HG03095 (cell line): ENCODE data around the gene CNTD1.
"Not testable (repeated sequence)": the region's sequence is repeated elsewhere in the genome, so short reads cannot be mapped to it uniquely, and the experiment has no call there.

Experiments
- ATAC-seq: cut with Tn5 transposase; IDR thresholded peaks from one replicate; pipeline ENCODE4 v1.9.1; 2021; ENCODE audit warnings: moderate library complexity; ENCODE audit not compliant: unreplicated experiment

CNTD1 gene

DNA sequence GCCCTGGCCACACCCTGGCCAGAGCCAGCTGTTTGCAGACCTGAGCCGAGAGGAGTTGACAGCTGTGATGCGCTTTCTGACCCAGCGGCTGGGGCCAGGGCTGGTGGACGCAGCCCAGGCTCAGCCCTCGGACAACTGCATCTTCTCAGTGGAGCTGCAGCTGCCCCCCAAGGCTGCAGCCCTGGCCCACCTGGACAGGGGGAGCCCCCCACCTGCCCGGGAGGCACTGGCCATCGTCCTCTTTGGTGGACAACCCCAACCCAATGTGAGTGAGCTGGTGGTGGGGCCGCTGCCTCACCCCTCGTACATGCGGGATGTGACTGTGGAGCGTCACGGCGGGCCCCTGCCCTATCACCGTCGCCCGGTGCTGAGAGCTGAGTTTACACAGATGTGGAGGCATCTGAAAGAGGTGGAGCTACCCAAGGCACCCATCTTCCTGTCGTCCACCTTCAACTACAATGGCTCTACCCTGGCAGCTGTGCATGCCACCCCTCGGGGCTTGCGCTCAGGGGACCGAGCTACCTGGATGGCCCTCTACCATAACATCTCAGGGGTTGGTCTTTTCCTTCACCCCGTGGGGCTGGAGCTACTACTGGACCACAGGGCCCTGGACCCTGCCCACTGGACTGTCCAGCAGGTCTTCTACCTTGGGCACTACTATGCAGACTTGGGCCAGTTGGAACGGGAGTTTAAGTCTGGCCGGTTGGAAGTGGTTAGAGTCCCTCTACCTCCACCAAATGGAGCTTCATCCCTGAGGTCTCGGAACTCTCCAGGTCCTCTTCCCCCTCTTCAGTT is 46.3 kb downstream of the CNTD1 start:
- ATAC-seq: no peak

DNA sequence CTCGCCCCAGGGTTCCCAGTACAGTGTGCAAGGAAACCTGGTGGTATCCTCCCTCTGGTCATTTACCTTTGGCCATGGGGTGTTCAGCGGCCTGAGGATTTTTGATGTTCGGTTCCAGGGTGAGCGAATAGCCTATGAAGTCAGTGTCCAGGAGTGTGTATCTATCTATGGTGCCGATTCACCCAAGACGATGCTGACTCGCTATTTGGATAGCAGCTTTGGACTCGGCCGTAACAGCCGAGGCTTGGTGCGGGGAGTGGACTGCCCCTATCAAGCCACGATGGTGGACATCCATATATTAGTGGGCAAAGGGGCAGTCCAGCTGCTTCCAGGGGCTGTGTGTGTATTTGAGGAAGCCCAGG is 46.9 kb downstream of the CNTD1 start:
- ATAC-seq: no peak

DNA sequence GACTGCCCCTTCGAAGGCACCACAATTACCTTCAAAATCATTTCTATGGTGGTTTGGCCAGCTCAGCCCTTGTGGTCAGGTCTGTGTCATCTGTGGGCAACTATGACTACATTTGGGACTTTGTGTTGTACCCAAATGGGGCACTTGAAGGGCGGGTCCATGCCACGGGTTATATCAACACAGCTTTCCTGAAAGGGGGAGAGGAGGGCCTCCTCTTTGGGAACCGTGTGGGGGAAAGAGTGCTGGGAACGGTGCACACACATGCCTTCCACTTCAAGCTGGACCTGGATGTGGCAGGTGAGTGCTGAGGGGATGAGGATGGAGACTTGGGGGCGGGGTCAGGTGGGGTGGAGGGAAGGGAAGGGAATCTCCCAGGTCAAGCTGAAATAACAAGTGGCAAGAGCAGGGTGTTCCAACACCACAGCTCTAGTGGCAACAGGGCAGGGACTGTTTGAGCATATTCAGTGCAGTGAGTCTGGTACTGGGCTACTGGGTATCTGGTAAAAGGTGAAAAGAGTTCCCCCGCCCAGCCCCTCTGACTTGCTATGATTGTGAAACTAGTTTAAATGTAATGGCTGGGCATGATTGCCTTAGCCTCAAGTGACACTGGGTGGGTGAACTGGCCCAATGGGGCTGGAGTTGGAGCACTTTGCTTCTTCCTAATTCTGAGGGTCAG is 47.4 kb downstream of the CNTD1 start:
- no peak for ATAC-seq

DNA sequence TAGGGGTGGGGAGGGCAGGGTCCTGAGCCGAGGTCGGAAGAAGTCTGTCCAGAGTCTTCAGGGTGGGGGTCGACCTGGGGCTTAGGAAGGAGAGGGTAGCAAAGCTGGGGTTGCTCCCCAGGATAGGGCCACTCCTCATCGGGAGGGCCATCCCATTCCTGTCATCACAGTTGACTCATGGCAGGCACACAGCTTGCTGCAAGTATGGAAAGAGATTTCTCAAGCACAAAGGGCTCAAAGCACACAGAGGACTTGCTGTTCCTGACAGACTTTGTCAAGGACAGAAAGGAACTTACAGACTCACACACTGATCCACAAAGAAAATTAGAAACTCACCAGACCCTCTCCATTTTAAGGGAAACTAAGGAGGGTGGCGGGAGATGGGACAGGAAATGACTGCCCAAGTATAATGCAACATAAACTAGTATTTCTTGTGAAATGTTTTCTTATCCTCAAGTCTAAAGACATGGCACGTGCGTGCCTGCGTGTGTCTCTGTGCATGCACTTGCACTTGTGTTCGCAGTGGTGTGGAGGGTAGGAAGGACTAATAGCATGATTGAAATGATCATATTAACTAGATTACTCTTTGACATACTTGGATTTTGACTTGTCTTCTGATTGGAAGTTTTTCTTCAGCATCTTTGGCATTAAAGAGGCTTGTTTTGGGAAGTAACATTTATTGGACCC is 48.1 kb downstream of the CNTD1 start:
- no peak for ATAC-seq

DNA sequence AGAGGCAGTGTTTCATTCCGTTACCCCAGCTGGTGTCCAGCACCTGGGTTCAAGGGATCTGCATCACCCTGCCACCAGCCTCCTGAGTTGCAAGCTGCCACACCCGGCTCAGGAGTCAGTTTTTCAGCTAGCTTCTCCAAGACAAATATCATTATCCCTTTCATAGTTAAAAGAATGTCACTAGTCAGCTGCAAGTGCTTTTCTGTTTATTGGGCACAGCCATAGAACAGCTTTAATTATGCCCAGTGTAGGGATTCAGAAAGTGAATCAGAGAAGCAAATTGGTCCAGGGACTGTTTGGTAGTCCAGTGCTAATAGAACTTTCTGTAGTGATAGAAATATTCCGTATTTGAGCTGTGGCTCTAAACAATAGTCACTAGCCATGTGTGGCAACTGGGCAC is 49.4 kb downstream of the CNTD1 start:
- no peak for ATAC-seq

DNA sequence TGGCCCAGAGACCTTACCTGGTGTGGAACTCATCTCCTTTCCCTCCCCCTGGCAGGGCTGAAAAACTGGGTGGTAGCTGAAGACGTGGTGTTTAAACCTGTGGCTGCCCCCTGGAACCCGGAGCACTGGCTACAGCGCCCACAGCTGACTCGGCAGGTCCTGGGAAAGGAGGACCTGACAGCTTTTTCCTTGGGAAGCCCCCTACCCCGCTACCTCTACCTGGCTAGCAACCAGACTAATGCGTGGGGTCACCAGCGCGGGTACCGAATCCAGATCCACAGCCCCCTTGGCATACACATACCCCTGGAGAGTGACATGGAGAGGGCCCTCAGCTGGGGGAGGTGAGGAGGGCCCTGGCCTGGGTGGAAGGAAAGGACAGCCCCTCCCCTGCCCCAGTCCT is 50.4 kb downstream of the CNTD1 start:
- ATAC-seq: no peak

DNA sequence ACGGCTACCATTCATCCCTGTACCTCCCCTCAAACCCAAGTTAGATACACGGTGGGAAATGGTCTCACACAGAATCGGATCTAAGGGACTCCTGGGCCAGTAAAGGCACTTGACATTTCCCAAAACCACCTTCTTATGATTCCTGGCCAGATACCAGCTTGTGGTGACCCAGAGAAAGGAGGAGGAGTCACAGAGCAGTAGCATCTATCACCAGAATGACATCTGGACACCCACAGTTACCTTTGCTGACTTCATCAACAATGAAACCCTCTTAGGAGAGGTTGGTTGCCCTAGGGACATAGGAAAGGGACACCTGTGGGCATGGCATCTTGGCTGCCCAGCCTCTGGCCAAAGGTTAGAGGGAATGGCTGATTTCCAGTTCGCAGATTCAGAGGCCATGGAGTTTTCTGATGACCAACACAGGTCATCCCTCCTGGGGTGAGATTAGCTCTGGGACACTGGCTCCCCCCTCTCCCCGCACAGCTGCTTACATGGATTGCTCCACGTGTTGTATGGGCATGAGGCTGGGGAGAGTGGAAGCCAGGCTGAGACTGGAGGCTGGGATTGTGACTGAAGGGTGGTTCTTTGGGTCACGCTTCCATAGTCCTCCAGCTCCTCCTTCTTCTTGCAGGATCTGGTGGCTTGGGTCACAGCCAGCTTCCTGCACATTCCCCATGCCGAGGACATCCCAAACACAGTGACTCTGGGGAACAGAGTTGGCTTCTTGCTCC is 51.0 kb downstream of the CNTD1 start:
- ATAC-seq: no peak

DNA sequence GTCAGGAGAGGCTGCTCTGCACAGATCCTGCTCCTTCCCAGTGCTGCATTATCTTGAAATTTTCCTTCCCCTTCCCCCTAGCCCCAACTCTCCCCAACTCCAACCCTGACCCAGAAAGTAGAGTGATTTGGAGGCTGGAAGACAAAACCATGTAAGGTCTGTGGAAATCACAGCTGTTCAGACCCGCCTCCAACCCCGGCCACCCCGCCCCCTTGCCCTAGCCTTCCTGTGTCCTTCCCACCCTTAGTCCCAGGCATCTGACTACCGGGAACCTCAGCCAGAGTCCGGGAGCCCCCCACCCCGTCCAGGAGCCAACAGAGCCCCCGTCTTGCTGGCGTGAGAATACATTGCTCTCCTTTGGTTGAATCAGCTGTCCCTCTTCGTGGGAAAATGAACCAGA is 52.3 kb downstream of the CNTD1 start, which contains the start of gene AOC3:
TSS of gene AOC3 (plus strand) at position 246 of the 400 bp plus-strand sequence. CDS start at position 391, 145 bp downstream.
- ATAC-seq: no peak

DNA sequence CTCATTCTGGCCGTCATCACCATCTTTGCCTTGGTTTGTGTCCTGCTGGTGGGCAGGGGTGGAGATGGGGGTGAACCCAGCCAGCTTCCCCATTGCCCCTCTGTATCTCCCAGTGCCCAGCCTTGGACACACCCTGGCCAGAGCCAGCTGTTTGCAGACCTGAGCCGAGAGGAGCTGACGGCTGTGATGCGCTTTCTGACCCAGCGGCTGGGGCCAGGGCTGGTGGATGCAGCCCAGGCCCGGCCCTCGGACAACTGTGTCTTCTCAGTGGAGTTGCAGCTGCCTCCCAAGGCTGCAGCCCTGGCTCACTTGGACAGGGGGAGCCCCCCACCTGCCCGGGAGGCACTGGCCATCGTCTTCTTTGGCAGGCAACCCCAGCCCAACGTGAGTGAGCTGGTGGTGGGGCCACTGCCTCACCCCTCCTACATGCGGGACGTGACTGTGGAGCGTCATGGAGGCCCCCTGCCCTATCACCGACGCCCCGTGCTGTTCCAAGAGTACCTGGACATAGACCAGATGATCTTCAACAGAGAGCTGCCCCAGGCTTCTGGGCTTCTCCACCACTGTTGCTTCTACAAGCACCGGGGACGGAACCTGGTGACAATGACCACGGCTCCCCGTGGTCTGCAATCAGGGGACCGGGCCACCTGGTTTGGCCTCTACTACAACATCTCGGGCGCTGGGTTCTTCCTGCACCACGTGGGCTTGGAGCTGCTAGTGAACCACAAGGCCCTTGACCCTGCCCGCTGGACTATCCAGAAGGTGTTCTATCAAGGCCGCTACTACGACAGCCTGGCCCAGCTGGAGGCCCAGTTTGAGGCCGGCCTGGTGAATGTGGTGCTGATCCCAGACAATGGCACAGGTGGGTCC is 52.9 kb downstream of the CNTD1 start:
- not testable (repeated sequence) for ATAC-seq

DNA sequence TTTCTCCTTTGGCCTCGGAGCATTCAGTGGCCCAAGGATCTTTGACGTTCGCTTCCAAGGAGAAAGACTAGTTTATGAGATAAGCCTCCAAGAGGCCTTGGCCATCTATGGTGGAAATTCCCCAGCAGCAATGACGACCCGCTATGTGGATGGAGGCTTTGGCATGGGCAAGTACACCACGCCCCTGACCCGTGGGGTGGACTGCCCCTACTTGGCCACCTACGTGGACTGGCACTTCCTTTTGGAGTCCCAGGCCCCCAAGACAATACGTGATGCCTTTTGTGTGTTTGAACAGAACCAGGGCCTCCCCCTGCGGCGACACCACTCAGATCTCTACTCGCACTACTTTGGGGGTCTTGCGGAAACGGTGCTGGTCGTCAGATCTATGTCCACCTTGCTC is 53.7 kb downstream of the CNTD1 start:
- ATAC-seq: no peak

DNA sequence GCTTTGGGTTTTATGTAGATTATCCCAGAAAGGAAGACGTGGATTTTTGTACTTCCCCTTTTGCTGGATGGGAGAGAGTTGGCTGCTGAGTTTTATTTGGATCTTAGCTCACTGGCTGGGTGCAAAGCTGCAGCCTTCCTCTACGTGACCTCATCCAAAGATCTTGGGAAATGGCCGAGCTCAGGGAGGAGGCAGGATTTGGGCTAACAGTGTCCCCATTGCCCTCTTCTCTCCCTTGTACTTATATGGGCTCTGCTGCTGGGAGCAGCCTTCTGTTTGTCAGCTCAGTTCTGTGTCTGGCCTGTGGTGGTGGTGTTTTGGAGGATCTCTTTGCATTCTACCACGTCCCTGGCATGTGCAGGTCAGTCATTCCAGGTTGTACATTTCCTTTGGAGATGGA is 54.3 kb downstream of the CNTD1 start:
- ATAC-seq: no peak

DNA sequence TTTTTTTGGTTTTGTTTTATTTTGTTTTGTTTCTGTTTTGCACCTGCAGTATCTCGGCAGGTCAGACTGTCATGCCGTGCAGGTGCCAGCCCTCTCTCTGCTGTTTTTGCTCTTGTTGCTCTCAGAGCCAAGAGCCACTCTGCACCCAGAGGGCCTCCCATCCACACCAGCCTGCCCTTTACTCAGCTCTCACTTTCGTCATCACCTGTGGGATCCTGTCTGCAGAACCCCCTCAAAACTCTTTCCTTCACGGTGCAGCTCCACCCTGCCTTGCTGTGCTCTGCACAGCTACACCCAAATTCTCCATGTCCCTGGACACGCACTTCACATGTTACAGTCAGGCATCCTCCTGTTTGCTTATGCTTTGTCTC is 54.9 kb downstream of the CNTD1 start:
- ATAC-seq: no peak

DNA sequence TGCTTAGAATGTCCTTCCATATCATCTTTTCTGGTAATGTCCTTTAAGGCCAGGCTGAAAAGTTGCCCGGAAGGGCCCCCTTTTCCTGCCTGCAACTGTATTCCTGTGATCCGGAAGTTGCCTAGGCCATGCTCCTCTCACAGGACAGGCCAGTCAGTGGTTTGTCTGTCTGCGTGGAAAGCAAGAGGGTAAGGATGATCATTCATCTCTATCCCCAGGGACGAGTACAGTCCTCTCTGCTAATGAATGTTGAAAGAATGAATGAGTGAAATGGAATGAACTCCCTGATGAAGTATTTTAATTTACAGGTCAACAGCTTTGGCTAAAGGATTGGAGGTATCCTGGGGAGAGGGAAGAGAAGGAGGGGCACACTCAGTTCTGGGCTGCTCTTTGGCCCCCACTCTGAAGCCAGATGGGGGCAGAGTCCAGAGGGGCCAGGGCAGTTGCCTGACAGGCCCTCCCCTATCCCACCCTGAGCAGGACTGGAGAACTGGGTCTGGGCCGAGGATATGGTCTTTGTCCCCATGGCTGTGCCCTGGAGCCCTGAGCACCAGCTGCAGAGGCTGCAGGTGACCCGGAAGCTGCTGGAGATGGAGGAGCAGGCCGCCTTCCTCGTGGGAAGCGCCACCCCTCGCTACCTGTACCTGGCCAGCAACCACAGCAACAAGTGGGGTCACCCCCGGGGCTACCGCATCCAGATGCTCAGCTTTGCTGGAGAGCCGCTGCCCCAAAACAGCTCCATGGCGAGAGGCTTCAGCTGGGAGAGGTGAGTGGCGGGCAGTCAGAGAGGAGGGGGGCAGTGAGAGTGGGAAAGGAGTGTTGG is 55.5 kb downstream of the CNTD1 start:
- no peak for ATAC-seq

DNA sequence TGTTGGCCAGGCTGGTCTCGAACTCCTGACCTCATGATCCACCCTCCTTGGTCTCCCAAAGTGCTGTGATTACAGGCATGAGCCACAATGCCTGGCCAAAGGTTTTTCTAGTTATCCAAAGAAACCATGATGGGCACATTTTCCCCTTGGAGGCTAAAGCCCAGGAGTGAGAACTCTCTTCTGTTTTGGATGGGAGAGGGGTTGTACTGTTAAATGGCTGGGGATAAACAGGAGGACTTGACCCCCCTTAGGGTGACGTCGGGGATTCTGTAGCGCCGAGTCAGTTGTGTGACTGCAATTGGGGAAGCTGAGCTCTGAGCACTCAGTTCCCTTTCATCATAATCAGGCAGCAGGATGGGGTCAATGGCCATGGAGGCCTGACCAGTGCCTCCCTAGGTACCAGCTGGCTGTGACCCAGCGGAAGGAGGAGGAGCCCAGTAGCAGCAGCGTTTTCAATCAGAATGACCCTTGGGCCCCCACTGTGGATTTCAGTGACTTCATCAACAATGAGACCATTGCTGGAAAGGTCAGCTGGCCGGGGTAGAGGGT is 56.5 kb downstream of the CNTD1 start:
- no peak for ATAC-seq

DNA sequence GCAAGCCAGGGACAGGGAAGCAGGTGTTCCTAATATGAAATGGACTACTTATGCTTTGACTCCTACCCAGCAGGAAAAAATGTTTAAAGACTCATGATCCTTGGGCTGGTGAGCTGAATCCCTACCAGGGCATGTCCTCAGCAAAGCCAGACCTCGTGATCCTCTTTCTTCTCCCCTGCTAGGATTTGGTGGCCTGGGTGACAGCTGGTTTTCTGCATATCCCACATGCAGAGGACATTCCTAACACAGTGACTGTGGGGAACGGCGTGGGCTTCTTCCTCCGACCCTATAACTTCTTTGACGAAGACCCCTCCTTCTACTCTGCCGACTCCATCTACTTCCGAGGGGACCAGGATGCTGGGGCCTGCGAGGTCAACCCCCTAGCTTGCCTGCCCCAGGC is 57.4 kb downstream of the CNTD1 start:
- not testable (repeated sequence) for ATAC-seq

DNA sequence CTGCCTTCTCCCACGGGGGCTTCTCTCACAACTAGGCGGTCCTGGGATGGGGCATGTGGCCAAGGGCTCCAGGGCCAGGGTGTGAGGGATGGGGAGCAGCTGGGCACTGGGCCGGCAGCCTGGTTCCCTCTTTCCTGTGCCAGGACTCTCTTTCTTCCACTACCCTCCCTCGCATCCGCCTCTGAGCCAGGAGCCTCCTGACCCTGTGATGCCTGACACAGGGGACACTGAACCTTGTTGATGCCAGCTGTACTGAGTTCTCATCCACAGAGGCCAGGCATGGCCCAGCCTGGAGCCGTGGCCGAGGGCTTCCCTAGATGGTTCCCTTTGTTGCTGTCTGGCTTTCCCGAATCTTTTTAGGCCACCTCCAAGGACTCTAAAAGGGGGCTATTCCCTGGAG is 57.9 kb downstream of the CNTD1 start:
- not testable (repeated sequence) for ATAC-seq

DNA sequence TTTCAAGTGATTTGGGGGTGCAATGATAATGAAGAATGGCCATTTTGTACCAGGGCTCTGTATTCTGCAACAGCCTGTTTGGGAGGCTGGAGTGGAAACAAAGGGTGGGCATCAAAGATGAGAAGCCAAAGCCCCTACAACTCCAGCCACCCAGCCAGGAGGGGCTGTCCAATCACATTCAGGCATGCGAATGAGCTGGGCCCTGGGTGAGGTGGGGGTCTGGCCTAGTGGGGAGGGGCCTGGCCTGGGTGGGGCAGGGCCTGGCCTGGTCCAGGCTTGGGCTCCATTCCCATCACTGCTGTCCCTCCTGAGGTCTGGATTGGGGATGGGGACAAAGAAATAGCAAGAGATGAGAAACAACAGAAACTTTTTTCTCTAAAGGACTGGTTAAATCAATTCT is 58.7 kb downstream of the CNTD1 start:
- ATAC-seq: no peak
